ENCODE measurements around the gene NELFB. TPM values are rescaled to one million over a fixed set of nuclear protein-coding genes. Genes with fewer than 3 reads are reported as not detected.

The NELFB gene
- total RNA-seq, 1 experiment from 2014 or later: 71.7 TPM

DNA sequence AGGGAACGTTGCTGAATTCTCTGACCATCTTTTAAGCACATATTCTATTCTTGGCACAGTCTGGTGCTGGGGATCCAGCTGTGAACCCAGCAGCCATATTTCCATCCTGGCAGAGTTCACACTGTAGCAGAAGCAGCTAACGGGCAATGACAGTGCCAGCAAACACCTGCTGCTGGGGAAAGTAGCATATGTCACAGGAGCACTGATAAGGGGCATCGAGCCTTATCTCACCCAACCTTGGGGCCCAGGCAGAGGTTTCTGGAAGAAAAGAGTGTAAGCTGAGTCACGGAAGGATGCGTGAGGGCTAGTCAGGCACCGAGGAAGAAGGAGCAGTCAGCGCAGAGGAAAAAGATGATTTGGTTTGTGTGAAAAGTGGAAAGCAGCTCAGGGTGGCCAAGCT lies 48.5 kb upstream of the NELFB start:
- H3K79me1 ChIP-seq (ENCODE audit: insufficient read depth, low read depth, low read length, poor library complexity, severe bottlenecking): peaks cover 19% of the 10 kb centered on the region
- 0 out of 7 replicates have a peak overlapping the region, but pooled peaks of 1 of the 3 experiments have one; percentile 97 for H3K27ac Mint-ChIP-seq
- no peak for DNase-seq
- no peak overlapping the region for H2BK20ac ChIP-seq (ENCODE audit: low read depth, low read length, poor library complexity, severe bottlenecking)
- H4K91ac ChIP-seq (ENCODE audit: insufficient read length, low read depth, low read length): no peak overlapping the region
- WGBS (ENCODE audit: extremely low coverage, insufficient read length, low lambda C conversion rate): no CpG with 5 or more reads among the region's 7 CpGs
- H2BK12ac ChIP-seq (ENCODE audit: insufficient read length, low read depth, low read length): no peak overlapping the region
- no peak overlapping the region for H4K8ac ChIP-seq (replicated peaks; ENCODE audit: insufficient read length, low read depth, low read length)
- H2BK120ac ChIP-seq (ENCODE audit: low read depth, low read length, poor library complexity, severe bottlenecking): no peak overlapping the region
- H3T11ph ChIP-seq (ENCODE audit: low read length): no peak overlapping the region
- no peak overlapping the region for H2BK15ac ChIP-seq (ENCODE audit: low read depth, low read length)
- no peaks in the 10 kb centered on the region; the same call in 1 of the 2 replicates for H3K4me1 ChIP-seq (ENCODE audit: insufficient read depth, low read length)
- no peak overlapping the region for H3K14ac ChIP-seq (ENCODE audit: insufficient read depth, low read length)
- H3K4me2 ChIP-seq (ENCODE audit: insufficient read depth, insufficient read length, low read length): peak overlapping the region; percentile 91
- H3K18ac ChIP-seq (ENCODE audit: insufficient read length, low read depth, low read length): no peak overlapping the region
- H3K23ac ChIP-seq (ENCODE audit: insufficient read length, low read depth, low read length): no peak overlapping the region
- H3K23me2 ChIP-seq (ENCODE audit: insufficient read length, low read depth, low read length, poor library complexity, severe bottlenecking): peaks cover 6% of the 10 kb centered on the region
- H3K27ac ChIP-seq (ENCODE audit: insufficient read length, low read depth, low read length): no peak overlapping the region
- peaks cover 8 to 39% (median 30%) of the 10 kb centered on the region in 3 experiments for H3K36me3 Mint-ChIP-seq (ENCODE audit: insufficient read depth in 1 of 3, low read depth in 3 of 3)
- no peaks in the 10 kb centered on the region for H3K9me3 Mint-ChIP-seq
- H3K56ac ChIP-seq (ENCODE audit: insufficient read length, low read depth, low read length): no peak overlapping the region
- H3K4me3 Mint-ChIP-seq: peak overlapping the region; percentile 93 to 99
- no peaks in the 10 kb centered on the region for H4K20me1 ChIP-seq (ENCODE audit: control insufficient read depth, insufficient read depth, insufficient read length)
- H2AK5ac ChIP-seq (ENCODE audit: insufficient read length, low read length): no peak overlapping the region
- H3K27me3 Mint-ChIP-seq (ENCODE audit: low read depth): no peaks in the 10 kb centered on the region
- no peaks in the 10 kb centered on the region for H3K27me3 ChIP-seq (ENCODE audit: insufficient read depth, low read length)
- H3K9me3 ChIP-seq (ENCODE audit: control insufficient read depth, low read depth, low read length): no peaks in the 10 kb centered on the region
- no peak overlapping the region for H2BK5ac ChIP-seq (ENCODE audit: insufficient read length, low read length)
- H3K79me2 ChIP-seq (ENCODE audit: insufficient read depth, low read length): peaks cover 13% of the 10 kb centered on the region; the same call in 1 of the 2 replicates
- no peak overlapping the region for H3K4ac ChIP-seq (ENCODE audit: low read depth, low read length)
- no peak overlapping the region for H2AFZ ChIP-seq (ENCODE audit: low read length)
- H3K4me1 Mint-ChIP-seq: peaks cover 23 to 29% of the 10 kb centered on the region in 2 experiments
- no peak overlapping the region for H4K5ac ChIP-seq (ENCODE audit: insufficient read length, low read depth, low read length)
- TF ChIP-seq CTCF (conservative IDR thresholded peaks at IDR 0.05): no peak
- peak overlapping the region; percentile 84 for H3K9ac ChIP-seq (ENCODE audit: extremely low read depth, insufficient read length, low read length)

Measured in H9 (cell line).